DOHH2 (cell line): ENCODE results near the gene DOCK10.

Experiments used
- H3F3A ChIP-seq: fragments of 200-600 bp; sonication (generic), shearing (Covaris generic); 2 replicates; pipeline ENCODE4 v1.6.0; 2016; ENCODE audit warnings: antibody characterized with exemption, mild to moderate bottlenecking; ENCODE audit not compliant: control insufficient read depth, insufficient read depth
- H3K27ac ChIP-seq: fragments of 200-600 bp; sonication (generic); 2 replicates; pipeline ENCODE4 v1.5.1; 2014; ENCODE audit warnings: low read depth, mild to moderate bottlenecking, low read length, moderate library complexity
- H3K27me3 ChIP-seq: fragments of 200-600 bp; sonication (generic); 2 replicates; pipeline ENCODE4 v1.6.1; 2014; ENCODE audit warnings: mild to moderate bottlenecking, low read length, mixed read lengths; ENCODE audit not compliant: control insufficient read depth
- H3K36me3 ChIP-seq: fragments of 200-600 bp; sonication (generic); 2 replicates; pipeline ENCODE4 v1.6.1; 2014; ENCODE audit warnings: mild to moderate bottlenecking, low read length, moderate library complexity, mixed read lengths; ENCODE audit not compliant: control insufficient read depth
- H3K4me1 ChIP-seq: fragments of 200-600 bp; sonication (generic); 2 replicates; pipeline ENCODE4 v1.6.1; 2014; ENCODE audit warnings: mild to moderate bottlenecking, low read length, mixed read lengths; ENCODE audit not compliant: control insufficient read depth
- H3K4me2 ChIP-seq: fragments of 200-600 bp; sonication (generic); 2 replicates; pipeline ENCODE4 v1.6.0; 2014; ENCODE audit warnings: mild to moderate bottlenecking, low read length, moderate library complexity
- H3K4me3 ChIP-seq: fragments of 200-600 bp; sonication (generic); 2 replicates; pipeline ENCODE4 v1.5.1; 2014; ENCODE audit warnings: mild to moderate bottlenecking, low read length, mixed read lengths
- H3K79me2 ChIP-seq: fragments of 200-600 bp; sonication (generic); 2 replicates; pipeline ENCODE4 v1.6.1; 2014; ENCODE audit warnings: mild to moderate bottlenecking, low read length, mixed read lengths; ENCODE audit not compliant: control insufficient read depth
- H3K9me2 ChIP-seq: fragments of 200-600 bp; sonication (generic); replicated peaks from 2 replicates; pipeline ENCODE4 v1.6.1; 2014; ENCODE audit warnings: mild to moderate bottlenecking, low read length, mixed read lengths; ENCODE audit not compliant: control insufficient read depth
- H3K9me3 ChIP-seq: fragments of 200-600 bp; sonication (generic); 2 replicates; pipeline ENCODE4 v1.6.1; 2014; ENCODE audit warnings: antibody characterized with exemption, low read length, mixed read lengths; ENCODE audit not compliant: control insufficient read depth, insufficient read depth
- H4K20me1 ChIP-seq: fragments of 200-600 bp; sonication (generic); 2 replicates; pipeline ENCODE4 v1.6.0; 2014; ENCODE audit warnings: low read depth, mild to moderate bottlenecking, antibody characterized with exemption, low read length, moderate library complexity; ENCODE audit not compliant: control insufficient read depth, insufficient read depth
- CTCF ChIP-seq: fragments of 200-600 bp; sonication (generic); IDR thresholded peaks from one replicate; pipeline ENCODE4 v1.5.1; 2014; ENCODE audit warnings: antibody characterized with exemption, mild to moderate bottlenecking, low read depth, low read length; ENCODE audit not compliant: poor library complexity, severe bottlenecking
- EZH2phosphoT487 ChIP-seq: fragments of 200-600 bp; sonication (generic); IDR thresholded peaks from 2 replicates; pipeline ENCODE4 v1.6.1; 2017; ENCODE audit warnings: borderline replicate concordance, mild to moderate bottlenecking, antibody characterized with exemption, low read length, moderate library complexity, mixed read lengths

DOCK10 gene

GRCh38 chr2:225033440-225034318, 8.6 kb downstream of the DOCK10 start:
- no peaks in the 10 kb centered on the region for H3K79me2 ChIP-seq

GRCh38 chr2:225032246-225032645, 10.0 kb downstream of the DOCK10 start:
- TF ChIP-seq CTCF (no peak), EZH2phosphoT487 (no peak)
- H3K4me3 ChIP-seq = no peak overlapping the region
- H4K20me1 ChIP-seq = no peaks in the 10 kb centered on the region
- H3K27ac ChIP-seq = no peak overlapping the region
- H3K27me3 ChIP-seq = no peaks in the 10 kb centered on the region
- H3K4me2 ChIP-seq = no peak overlapping the region
- H3K36me3 ChIP-seq = no peaks in the 10 kb centered on the region
- H3K9me3 ChIP-seq = no peaks in the 10 kb centered on the region
- H3K9me2 ChIP-seq = no peaks in the 10 kb centered on the region
- H3K4me1 ChIP-seq = no peaks in the 10 kb centered on the region
- H3F3A ChIP-seq = no peaks in the 10 kb centered on the region
- no peaks in the 10 kb centered on the region for H3K79me2 ChIP-seq

More at GRCh38 chr2:225033440-225034318, 8.6 kb downstream of the DOCK10 start:
- Histone ChIP-seq H3K27ac (no peak overlapping the region), H3K4me1 (peaks cover 3% of the 10 kb centered on the region; the same call in 1 of the 2 replicates), H3K4me3 (no peak overlapping the region), H3K9me3 (no peaks in the 10 kb centered on the region), H4K20me1 (no peaks in the 10 kb centered on the region), H3K4me2 (no peak overlapping the region), H3F3A (no peaks in the 10 kb centered on the region), H3K27me3 (peaks cover 6% of the 10 kb centered on the region; the same call in 1 of the 2 replicates), H3K36me3 (no peaks in the 10 kb centered on the region), H3K9me2 (no peaks in the 10 kb centered on the region)
- no peak for TF ChIP-seq CTCF
- TF ChIP-seq EZH2phosphoT487 = no peak

GRCh38 chr2:225031599-225031998, 10.7 kb downstream of the DOCK10 start:
- Histone ChIP-seq H3K27me3 (no peaks in the 10 kb centered on the region), H3K9me3 (no peaks in the 10 kb centered on the region), H4K20me1 (no peaks in the 10 kb centered on the region), H3K4me1 (no peaks in the 10 kb centered on the region), H3K79me2 (no peaks in the 10 kb centered on the region), H3K27ac (no peak overlapping the region), H3K4me3 (no peak overlapping the region), H3K36me3 (no peaks in the 10 kb centered on the region), H3K9me2 (no peaks in the 10 kb centered on the region), H3K4me2 (no peak overlapping the region), H3F3A (no peaks in the 10 kb centered on the region)
- TF ChIP-seq CTCF (no peak), EZH2phosphoT487 (no peak)
